Umbilical cord (tissue), 2 donors: ENCODE data around the gene CACNA1E. TPM values are rescaled to one million over a fixed set of nuclear protein-coding genes. Genes with fewer than 3 reads are reported as not detected.

Source experiments
- DNase-seq: peaks from one replicate; pipeline ENCODE4 v3.0.0-alpha.2; 2015; ENCODE audit warnings: low spot score
- total RNA-seq: library from RNA; depleted of rRNA; stranded (reverse); fragments of >200 nt; gene quantifications from one replicate; pipeline ENCODE4 v1.2.3, GENCODE V29; 2014; ENCODE audit warnings: low replicate concordance; ENCODE audit not compliant: insufficient read depth

The CACNA1E gene
- total RNA-seq, 1 donor from 2014 or later, result 2.2 TPM

GRCh38 chr1:181484821-181485220 lies 1.5 kb downstream of the CACNA1E start:
- no peak for DNase-seq

- DNase-seq, result no peak
Measured at GRCh38 chr1:181485287-181486097, 2.2 kb downstream of the CACNA1E start.

- no peak for DNase-seq
Measured at GRCh38 chr1:181486098-181486420, 2.7 kb downstream of the CACNA1E start.

- DNase-seq, result peak; percentile 60
Measured at GRCh38 chr1:181488866-181489265, 5.5 kb downstream of the CACNA1E start.

DNA sequence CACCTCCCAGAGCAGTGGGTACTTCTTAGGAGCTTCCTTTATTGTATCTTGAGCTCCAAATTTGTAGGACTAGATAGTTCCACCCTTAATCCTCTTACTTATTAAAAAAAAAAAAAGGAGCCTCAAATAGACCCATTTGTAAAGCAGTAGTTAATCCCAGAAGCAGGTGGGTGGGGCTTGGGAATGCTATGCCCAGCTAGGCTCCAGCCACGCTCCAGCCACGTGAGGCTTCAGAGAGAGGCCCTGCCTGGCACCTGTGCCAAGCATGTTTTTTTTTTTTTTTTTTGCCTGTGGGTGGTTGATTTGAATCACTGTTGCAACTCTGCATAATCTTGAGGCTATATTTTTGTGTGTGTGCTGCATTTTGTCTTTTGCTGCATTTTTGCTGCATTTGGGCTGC lies 7.0 kb downstream of the CACNA1E start:
- DNase-seq, result no peak

- peak; percentile 14 for DNase-seq
Measured at GRCh38 chr1:181490740-181491712, 7.7 kb downstream of the CACNA1E start.

GRCh38 chr1:181493166-181493565 lies 9.8 kb downstream of the CACNA1E start:
- no peak for DNase-seq

- DNase-seq, result no peak
Measured at GRCh38 chr1:181493885-181494284, 10.6 kb downstream of the CACNA1E start.

GRCh38 chr1:181496759-181497158 lies 13.4 kb downstream of the CACNA1E start:
- DNase-seq, result no peak

GRCh38 chr1:181497870-181498269 lies 14.6 kb downstream of the CACNA1E start:
- DNase-seq, result no peak

GRCh38 chr1:181499825-181500224 lies 16.5 kb downstream of the CACNA1E start:
- no peak for DNase-seq

DNA sequence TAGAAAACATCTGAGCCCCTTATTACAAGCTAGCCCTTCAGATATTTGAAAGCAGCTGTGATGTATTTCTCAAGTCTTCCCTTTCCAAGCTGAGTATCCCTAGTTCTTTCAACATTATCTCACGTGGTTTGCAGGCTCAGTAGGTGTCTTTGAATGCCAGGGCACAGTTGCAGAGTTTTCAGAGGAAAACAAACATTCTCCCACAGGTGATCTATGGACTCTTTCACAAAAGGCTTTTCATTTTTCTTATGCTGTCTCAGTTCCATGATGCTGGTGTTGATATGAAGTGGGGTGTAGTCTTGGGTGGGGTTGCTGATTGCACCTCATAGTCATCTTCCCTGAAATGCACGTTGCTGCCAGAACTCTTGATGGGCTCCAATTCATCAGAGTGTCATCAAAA lies 17.3 kb downstream of the CACNA1E start:
- DNase-seq, result no peak

DNA sequence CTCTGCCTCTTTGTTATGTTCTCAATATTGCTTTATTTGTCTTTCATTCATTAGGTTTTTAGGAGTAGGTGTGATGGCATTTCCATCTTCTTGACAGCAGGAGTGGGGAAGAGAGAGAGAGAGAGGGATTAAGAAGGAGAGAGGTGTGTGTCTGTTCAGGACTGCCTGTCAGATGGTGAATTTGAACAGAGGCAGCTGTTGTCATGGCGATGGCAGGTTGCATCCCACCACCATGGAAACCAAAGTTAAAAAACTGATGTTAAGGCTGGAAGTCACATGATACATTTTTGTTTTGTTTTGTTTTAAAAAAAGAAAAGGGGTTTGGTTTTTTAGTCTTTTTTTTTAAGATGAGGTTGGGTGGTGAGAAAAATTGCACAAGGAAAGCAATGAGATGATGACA lies 18.3 kb downstream of the CACNA1E start:
- DNase-seq, result no peak

GRCh38 chr1:181503171-181503810 lies 20.0 kb downstream of the CACNA1E start:
- DNase-seq, result peak; percentile 31

GRCh38 chr1:181504399-181504842 lies 21.1 kb downstream of the CACNA1E start:
- DNase-seq, result no peak

- DNase-seq, result no peak
Measured at GRCh38 chr1:181506563-181507353, 23.4 kb downstream of the CACNA1E start.

DNA sequence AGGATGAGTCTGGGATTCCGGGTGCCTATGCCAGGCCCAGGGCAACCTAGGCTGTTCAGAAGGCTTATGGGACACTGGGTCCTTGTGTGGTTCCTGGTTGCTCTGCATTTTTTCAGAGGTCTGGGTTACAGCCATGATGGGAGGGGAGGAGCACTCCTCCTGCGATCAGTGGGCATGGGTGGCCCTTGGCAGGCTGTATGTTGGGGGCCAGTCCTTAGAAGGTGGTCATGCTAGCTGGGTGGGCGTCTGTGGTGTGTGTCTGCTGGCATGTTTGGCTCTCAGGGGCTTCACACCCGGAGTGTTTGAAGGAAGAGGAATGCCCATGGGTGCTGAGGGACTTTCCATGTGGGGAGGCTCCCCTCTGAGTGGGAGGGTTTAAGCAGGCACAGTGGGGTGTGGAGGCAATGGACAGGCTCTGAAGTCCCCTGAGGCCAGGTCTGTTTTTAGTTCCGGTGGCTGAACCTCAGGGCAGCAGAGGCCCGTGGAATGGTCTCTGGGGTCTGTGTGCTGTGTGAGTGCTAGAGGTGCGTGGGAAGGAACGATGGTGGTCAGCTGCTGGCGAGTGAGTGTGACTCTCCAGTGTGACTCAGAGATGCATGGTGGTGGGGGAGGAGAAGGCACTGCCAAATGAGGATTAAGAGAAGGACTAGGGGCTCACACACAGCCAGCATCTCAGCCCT lies 25.3 kb downstream of the CACNA1E start:
- no peak for DNase-seq

DNA sequence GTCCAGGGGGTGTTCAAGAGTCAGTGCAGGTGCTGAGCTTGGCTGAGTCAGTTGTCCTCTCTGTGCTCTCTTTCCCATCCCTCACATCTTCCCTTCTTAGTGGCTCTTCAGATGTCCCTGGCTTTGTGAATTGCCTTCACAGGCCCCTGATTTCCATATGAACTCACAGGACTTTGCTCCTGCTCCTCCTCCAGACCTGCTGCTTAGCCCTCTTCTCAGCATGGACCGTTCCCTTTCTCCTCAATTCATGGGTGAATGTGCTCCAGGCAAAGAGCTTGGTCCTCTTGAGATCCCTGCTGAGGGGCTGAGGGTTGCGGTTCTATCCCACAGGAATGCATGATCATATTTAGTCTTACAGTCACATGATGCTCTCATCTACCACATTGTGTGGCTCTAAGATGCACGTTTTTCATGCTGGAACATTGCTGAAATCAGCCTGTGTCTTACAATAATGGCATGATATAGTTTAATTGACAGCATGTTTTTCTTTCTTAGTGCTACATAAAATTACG lies 30.5 kb downstream of the CACNA1E start:
- DNase-seq, result no peak

GRCh38 chr1:181514298-181515290 lies 31.3 kb downstream of the CACNA1E start:
- DNase-seq, result no peak
